Activated CD4-positive, alpha-beta T cell treated with anti-CD3 and anti-CD28 coated beads for 48 hours (primary cell): ENCODE measurements around the gene ZNF790.

ENCODE experiments used
- DNase-seq: peaks from one replicate; pipeline ENCODE4 v3.0.0-alpha.2; 2020

The ZNF790 gene

DNA sequence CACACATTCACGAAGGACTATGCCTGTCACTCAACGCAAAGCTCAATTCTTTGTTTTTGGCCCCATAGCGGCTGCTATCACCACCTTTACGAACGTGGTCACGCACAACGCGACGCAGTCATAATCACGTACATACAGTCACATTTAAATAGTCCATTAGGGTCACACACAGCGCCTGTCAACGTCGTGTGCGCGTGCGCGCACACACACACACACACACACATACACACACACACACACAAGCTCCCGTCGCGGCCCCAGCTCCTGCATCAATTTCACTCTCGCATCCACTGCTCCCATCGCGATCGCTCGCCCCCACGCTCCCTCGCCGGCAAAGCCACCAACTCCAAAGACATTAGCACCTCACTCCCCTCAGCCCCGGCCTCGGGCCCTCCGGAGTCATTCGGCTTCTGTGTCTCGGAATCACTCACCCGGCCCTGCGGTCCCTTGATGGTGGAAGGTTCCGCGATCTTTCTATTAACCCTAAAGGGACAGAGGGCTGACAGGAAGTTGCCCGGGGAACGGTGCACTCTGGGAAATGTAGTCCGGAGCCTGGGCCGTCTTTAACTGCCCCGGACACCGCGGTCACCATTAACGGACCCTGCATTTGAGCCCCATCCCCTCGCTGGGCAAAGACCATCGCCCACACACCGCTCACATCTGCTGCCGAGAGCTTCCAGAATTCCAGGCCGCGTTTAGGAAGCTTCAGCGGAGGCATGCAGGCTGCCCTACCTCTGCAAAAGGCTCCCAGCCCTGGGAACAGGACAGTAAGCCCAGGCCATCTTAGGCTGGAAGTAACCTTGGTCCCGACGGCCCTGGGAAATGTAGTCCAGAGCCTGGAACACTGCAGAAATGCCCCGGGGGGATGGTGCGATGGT, at the start of gene ZNF790:
Gene ZNF790 (minus strand): TSS at position 482 of the 878 bp plus-strand sequence. CDS start 12,768 bp downstream, outside the sequence.
- peak; percentile 89 for DNase-seq

DNA sequence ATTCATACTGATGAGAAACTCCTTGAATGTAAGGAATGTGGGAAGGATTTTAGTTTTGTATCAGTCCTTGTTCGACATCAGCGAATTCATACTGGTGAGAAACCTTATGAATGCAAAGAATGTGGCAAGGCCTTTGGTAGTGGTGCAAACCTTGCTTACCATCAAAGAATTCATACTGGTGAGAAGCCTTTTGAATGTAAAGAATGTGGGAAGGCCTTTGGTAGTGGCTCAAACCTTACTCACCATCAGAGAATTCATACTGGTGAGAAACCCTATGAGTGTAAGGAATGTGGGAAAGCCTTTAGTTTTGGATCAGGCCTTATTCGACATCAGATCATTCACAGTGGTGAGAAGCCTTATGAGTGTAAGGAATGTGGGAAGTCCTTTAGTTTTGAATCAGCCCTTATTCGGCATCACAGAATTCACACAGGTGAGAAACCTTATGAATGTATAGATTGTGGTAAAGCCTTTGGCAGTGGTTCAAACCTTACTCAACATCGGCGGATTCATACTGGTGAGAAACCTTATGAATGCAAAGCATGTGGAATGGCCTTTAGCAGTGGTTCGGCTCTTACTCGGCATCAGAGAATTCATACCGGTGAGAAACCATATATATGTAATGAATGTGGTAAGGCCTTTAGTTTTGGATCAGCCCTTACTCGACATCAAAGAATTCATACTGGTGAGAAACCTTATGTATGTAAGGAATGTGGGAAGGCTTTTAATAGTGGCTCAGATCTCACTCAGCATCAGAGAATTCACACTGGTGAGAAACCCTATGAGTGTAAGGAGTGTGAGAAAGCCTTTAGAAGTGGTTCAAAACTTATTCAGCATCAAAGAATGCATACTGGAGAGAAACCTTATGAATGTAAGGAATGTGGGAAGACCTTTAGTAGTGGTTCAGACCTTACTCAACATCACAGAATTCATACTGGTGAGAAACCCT, 39.1 kb upstream of the ZNF790 start:
- no peak for DNase-seq

DNA sequence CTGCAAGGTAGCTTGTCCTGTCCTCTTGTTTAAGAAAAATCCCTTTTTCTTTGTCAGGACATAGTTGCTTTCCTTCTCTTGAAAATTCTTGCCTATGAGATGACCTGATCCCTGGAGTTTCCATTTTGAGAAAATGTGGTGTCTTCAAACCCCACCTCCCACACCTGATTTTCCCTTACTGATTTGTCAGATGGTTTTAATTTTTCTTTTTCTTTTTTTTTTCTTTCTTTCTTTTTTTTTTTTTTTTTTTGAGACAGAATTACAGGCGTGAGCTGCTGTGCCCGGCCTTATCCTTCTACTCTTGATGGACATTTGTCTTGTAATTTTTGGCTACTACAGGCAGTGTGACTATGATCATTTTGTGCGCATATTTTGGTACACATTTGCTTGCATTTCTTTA, 13.7 kb upstream of the ZNF790 start:
- DNase-seq: no peak

DNA sequence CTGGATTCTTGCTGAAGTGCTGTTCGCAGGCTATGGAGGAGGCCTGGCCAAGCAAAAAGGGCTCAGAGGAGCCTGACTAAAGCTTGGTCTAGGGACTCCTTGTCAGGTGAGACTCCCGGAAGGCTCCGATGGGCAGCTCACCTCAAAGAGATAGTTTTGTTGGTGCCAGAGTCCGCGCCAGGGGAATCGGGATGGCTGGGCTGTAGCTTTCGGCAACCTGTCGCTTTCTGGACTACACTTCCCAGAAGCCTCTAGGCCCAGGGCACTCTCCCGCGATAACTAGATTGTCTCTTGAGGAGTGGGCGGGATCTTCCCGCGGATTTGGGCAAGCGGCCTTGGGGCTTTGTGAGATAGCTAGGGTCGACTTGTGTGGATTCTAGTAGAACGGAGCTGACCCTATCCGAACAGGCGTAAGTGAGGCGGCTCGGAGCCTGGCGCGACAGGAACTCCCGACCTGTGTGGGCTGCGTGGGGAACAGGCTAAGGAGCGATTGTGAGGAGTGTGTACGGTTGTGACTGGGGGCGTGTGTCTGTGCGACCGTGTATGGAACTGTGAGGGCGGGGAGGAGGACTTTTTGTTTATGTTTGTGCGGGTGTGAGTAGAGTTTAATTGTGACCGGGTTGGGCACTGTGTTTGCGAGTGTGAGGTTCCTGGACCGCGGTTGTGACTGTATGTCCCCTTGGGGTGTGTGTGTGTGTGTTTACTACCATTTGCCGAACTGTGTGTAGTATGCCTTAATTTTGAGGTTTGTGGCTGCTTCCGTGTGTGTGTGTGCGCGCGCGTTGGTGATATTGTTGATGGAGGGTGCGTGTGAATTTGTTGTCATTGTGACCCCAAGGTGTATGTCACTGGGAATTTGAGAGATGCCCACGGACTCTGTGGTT, 12.6 kb upstream of the ZNF790 start, which contains the start of gene ZNF345:
Gene ZNF345 (plus strand): TSS at position 318 of the 884 bp plus-strand sequence. CDS start 25,955 bp downstream, outside the sequence.
- DNase-seq: peak; percentile 88

- peak; percentile 92 for DNase-seq
Observed at GRCh38 chr19:36849701-36850558, 11.7 kb upstream of the ZNF790 start.

GRCh38 chr19:36847968-36848367, 9.8 kb upstream of the ZNF790 start:
- no peak for DNase-seq

DNA sequence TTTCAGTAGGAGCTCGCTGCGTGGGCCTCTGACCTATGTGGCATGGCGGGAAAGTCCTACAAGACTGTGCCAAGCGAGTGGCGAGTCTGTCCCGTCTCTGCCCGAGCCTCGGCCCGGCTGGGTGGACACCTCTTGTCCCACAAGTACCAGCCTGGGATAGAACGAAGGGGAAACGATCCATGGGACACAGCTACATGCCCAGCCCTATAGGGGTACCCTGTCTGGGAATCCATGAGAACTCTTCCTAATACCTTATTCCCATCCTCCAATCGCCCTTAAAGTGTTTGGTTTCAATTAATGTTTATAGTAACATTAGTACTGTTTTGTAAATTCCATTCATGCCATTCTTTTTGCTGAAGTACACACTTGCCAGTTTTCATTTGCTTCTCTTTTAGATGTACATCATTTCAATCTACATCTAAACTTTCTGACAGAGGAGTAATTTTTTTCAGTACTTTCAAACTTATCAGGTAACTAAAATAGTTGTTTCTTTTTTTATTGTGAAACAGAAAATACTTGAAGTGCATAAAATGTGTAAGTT, 667 bp upstream of the ZNF790 start:
- DNase-seq: no peak

GRCh38 chr19:36837176-36837905, 846 bp downstream of the ZNF790 start:
- DNase-seq: no peak

DNA sequence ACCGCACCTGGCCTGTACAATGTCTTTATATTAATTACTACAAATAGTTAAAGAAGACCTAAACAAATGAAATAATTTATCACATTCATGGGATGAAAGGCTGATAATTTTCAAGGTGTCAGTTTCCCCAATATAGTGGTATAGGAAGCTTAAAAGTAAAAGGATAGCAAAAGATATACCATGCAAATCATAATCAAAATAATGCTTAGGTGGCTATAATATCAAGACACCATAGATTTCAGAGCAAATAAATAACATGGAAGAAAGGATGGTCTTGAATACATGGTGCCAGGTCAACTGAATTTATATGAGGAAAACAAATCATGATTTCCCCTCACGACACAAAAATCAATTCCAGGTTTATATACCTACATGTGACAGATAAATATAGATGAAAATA, 4.8 kb downstream of the ZNF790 start:
- DNase-seq: no peak

GRCh38 chr19:36821758-36822157, 16.4 kb downstream of the ZNF790 start:
- DNase-seq: no peak

- DNase-seq: no peak
Observed at GRCh38 chr19:36819130-36819630, 19.0 kb downstream of the ZNF790 start.

- DNase-seq: no peak
Observed at GRCh38 chr19:36807029-36807428, 31.2 kb downstream of the ZNF790 start.

GRCh38 chr19:36805364-36805763, 32.8 kb downstream of the ZNF790 start:
- DNase-seq: no peak

DNA sequence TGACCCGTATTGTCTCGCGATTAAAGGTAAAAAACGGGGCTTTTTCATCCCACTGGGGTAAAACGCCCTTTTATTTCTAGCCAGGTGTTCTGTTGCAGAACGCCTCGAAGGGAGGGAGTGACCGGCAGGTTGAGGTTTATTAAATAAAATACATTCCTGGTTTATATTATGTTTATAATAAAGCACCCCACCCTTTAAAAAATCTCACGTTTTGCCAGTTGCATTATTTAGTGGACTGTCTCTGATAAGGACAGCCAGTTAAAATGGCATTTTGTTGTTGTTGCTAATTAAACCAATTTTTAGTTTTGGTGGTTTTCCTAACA, 40.4 kb downstream of the ZNF790 start:
- no peak for DNase-seq

GRCh38 chr19:36796714-36796992, 41.5 kb downstream of the ZNF790 start:
- DNase-seq: no peak

DNA sequence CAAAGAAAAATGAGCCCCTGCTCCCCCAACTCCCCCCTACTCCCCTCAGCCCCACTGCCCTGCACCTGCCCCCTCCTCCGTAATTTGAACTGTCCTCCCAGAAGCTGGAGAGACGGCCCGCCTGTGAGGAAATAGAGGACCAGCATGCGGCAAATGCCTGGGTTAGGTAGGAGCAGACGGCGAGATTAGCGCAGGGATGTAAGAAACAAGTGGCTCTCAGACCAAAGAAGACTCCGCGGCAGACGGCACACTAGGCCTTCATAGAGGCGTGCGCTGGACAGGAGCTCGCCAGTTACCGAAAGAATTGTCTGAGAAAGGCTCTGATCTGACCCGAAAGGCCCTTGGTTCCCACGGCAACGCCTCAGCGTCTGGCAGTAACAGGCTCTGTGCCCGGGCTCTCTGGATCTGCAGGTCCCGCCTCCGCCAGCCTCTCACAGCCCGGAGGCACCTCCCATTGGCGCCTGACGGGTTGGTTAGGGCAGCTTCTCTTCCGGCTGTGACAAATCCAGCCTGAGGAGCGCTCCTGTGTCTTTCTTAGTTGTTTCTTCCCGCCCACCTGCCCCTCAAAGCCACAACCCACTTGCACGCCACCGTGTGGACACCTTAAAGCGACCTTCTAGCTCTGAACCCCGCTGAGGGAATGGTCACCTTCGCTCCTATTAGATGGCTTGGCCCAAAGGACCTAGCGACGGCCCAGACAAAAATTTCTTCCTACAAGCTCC, 46.6 kb downstream of the ZNF790 start:
- peak; percentile 32 for DNase-seq

DNA sequence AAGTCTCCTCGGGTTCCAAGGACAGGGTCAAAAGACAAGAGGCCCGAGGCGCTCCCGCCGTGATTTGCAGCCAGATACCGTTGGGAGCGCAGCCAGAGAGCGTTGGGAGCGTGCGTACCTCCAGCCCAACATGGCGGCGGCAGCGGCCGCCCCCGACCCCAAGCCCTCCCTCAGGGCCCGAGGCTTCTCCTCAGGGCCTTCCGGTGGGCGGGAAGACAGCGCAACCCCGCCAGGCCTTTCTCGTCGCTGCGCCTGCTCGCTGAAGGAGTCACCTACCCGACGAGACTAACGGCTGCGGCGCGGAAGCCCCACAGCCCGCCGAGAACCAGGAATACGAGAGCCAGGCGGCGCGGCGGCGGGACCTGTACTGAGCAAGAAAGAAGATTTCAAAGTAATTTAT, 62.4 kb downstream of the ZNF790 start:
- DNase-seq: no peak

DNA sequence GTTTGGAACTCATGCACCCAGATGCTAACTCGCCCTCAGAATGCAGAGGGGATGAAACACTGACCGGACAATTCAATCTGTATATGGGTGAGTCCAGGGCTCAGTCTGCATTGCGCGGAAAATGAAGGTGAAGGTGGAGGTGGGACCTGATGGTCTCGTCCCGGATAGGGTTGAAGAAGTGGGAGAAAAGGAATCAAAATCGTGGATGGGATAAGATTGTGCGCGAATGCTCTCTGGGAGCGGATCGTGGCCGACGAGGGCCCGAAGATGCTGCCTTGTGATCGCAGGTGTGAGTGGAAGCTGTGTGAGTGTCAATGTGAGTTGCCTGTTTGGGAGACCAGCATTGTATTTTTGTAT, 65.0 kb downstream of the ZNF790 start:
- DNase-seq: no peak

- DNase-seq: peak; percentile 96
Observed at GRCh38 chr19:36772311-36773222, 65.6 kb downstream of the ZNF790 start, which contains the start of gene ZNF850. Gene ZNF850, minus strand, starts transcription at chr19:36772807. Its CDS starts 10,201 bp downstream, at chr19:36762606.
